MM.1S (cell line): ENCODE data around the gene MCM9.

ENCODE experiments used
- CTCF ChIP-seq: fragments of 300-600 bp; sonication (generic); IDR thresholded peaks from 2 replicates; pipeline ENCODE4 v1.5.1; 2016; ENCODE audit warnings: antibody characterized with exemption, low read length, mixed read lengths
- EZH2 ChIP-seq: fragments of 300-600 bp; sonication (generic); optimal IDR thresholded peaks from 2 replicates; pipeline ENCODE3; 2017; ENCODE audit warnings: low read depth, mild to moderate bottlenecking, antibody characterized with exemption, low read length, mixed read lengths
- EZH2phosphoT487 ChIP-seq: fragments of 300-600 bp; sonication (generic); IDR thresholded peaks from 2 replicates; pipeline ENCODE4 v1.6.1; 2018; ENCODE audit warnings: antibody characterized with exemption, low read length

GRCh38 chr6:118786596-118787453 is 148.1 kb downstream of the MCM9 start:
- TF ChIP-seq CTCF (no peak), EZH2 (no peak), EZH2phosphoT487 (no peak)
